ENCODE results near the gene CDKL2.

CDKL2 gene

GRCh38 chr4:75637827-75638226 lies 7.5 kb upstream of the CDKL2 start:
- DNase-seq = no peak

GRCh38 chr4:75637176-75637575 lies 6.8 kb upstream of the CDKL2 start:
- DNase-seq = no peak

GRCh38 chr4:75634951-75635350 lies 4.6 kb upstream of the CDKL2 start:
- no peak for DNase-seq

- DNase-seq = no peak
Measured at GRCh38 chr4:75634281-75634680, 4.0 kb upstream of the CDKL2 start.

GRCh38 chr4:75633846-75634245 lies 3.5 kb upstream of the CDKL2 start:
- no peak for DNase-seq

- no peak for DNase-seq
Measured at GRCh38 chr4:75630937-75631329, 605 bp upstream of the CDKL2 start.

- no peak for DNase-seq
Measured at GRCh38 chr4:75629239-75629638, 1.1 kb downstream of the CDKL2 start.

GRCh38 chr4:75623026-75623425 lies 7.3 kb downstream of the CDKL2 start:
- DNase-seq = no peak

GRCh38 chr4:75621715-75622114 lies 8.6 kb downstream of the CDKL2 start:
- no peak for DNase-seq

- DNase-seq = no peak
Measured at GRCh38 chr4:75612306-75612705, 18.0 kb downstream of the CDKL2 start.

- no peak for DNase-seq
Measured at GRCh38 chr4:75605928-75606327, 24.4 kb downstream of the CDKL2 start.

- DNase-seq = no peak
Measured at GRCh38 chr4:75599647-75600046, 30.7 kb downstream of the CDKL2 start.

- no peak for DNase-seq
Measured at GRCh38 chr4:75598390-75598789, 31.9 kb downstream of the CDKL2 start.

GRCh38 chr4:75596061-75596460 lies 34.3 kb downstream of the CDKL2 start:
- no peak for DNase-seq

GRCh38 chr4:75593393-75593792 lies 36.9 kb downstream of the CDKL2 start:
- no peak for DNase-seq

- DNase-seq = no peak
Measured at GRCh38 chr4:75584067-75584466, 46.3 kb downstream of the CDKL2 start.

GRCh38 chr4:75567725-75568124 lies 62.6 kb downstream of the CDKL2 start:
- DNase-seq = no peak

GRCh38 chr4:75566911-75567310 lies 63.4 kb downstream of the CDKL2 start:
- DNase-seq = no peak

GRCh38 chr4:75565481-75565880 lies 64.8 kb downstream of the CDKL2 start:
- DNase-seq = no peak

- no peak for DNase-seq
Measured at GRCh38 chr4:75564023-75564422, 66.3 kb downstream of the CDKL2 start.

- DNase-seq = no peak
Measured at GRCh38 chr4:75561789-75562188, 68.5 kb downstream of the CDKL2 start.

- no peak for DNase-seq
Measured at GRCh38 chr4:75557696-75558095, 72.6 kb downstream of the CDKL2 start.

GRCh38 chr4:75555294-75556164 lies 74.8 kb downstream of the CDKL2 start, which contains the start of gene ODAPH:
Gene ODAPH, plus strand, starts transcription at chr4:75556066. Its CDS starts 17 bp downstream, at chr4:75556083.
- DNase-seq = no peak

GRCh38 chr4:75552452-75552851 lies 77.9 kb downstream of the CDKL2 start:
- DNase-seq = no peak

- no peak for DNase-seq
Measured at GRCh38 chr4:75549019-75549418, 81.3 kb downstream of the CDKL2 start.
